Upper lobe of left lung (tissue), 4 donors: Measurements from ENCODE around the gene IL6R.

Source experiments
- EP300 ChIP-seq, 4 donors: sonication (generic); formaldehyde crosslinking; IDR thresholded peaks; one replicate each; pipeline ENCODE4 v1.5.1; 2017; ENCODE audit warnings: antibody characterized with exemption in 4 of 4, control low read depth in 2 of 4
- POLR2A ChIP-seq, 4 donors: fragments of 450-650 bp; IDR thresholded peaks; one replicate each; pipeline ENCODE4 v1.5.1; 2016 to 2017; ENCODE audit warnings: antibody characterized with exemption in 4 of 4, mild to moderate bottlenecking in 2 of 4

GRCh38 chr1:154453574-154454352, 48.6 kb downstream of the IL6R start:
- no peak for TF ChIP-seq POLR2A (IDR thresholded peaks at IDR 0.05)
- no peak for TF ChIP-seq EP300 (IDR thresholded peaks at IDR 0.05)
